Transverse colon (tissue), 4 donors: ENCODE measurements around the gene PTGDR2. TPM values are rescaled to one million over a fixed set of nuclear protein-coding genes. Genes with fewer than 3 reads are reported as not detected.
A peak's percentile ranks its signal among the peaks of the same experiment; 100 is the strongest.

Source experiments
- DNase-seq: peaks from one replicate; pipeline ENCODE4 v3.0.0-alpha.2; 2019
- H3K27ac ChIP-seq, 4 donors: fragments of 200-600 bp; sonication (generic); 2 replicates each; pipeline ENCODE4 v1.5.1; 2016 to 2018; ENCODE audit warnings: inconsistent platforms in 4 of 4
- H3K27me3 ChIP-seq: fragments of 200-600 bp; sonication (generic); 2 replicates; pipeline ENCODE4 v1.5.1; 2017; ENCODE audit warnings: inconsistent platforms
- H3K36me3 ChIP-seq, 4 donors: fragments of 200-600 bp; sonication (generic); 2 replicates each; pipeline ENCODE4 v1.5.1; 2017 to 2019; ENCODE audit warnings: inconsistent platforms in 4 of 4
- H3K4me1 ChIP-seq, 4 donors: fragments of 200-600 bp; sonication (generic); 2 replicates each; pipeline ENCODE4 v1.5.1; 2017 to 2020; ENCODE audit warnings: inconsistent platforms in 4 of 4
- H3K4me3 ChIP-seq, 4 donors: fragments of 200-600 bp; sonication (generic); 1 replicate in 1 of 4; 2 replicates in 3 of 4; pipeline versions ENCODE4 v1.5.1 to v1.6.1; 2017 to 2019; ENCODE audit warnings: inconsistent platforms in 4 of 4
- H3K9me3 ChIP-seq, 2 donors: fragments of 200-600 bp; sonication (generic); 2 replicates each; pipeline ENCODE4 v1.5.1; 2017 to 2019; ENCODE audit warnings: inconsistent platforms in 2 of 2
- EP300 ChIP-seq: sonication (generic); formaldehyde crosslinking; IDR thresholded peaks from one replicate; pipeline ENCODE4 v1.6.1; 2017; ENCODE audit warnings: antibody characterized with exemption, low read depth
- POLR2A ChIP-seq: fragments of 450-650 bp; IDR thresholded peaks from one replicate; pipeline ENCODE4 v1.6.1; 2016; ENCODE audit warnings: antibody characterized with exemption, mild to moderate bottlenecking, moderate library complexity
- POLR2AphosphoS5 ChIP-seq, 3 donors: sonication (generic); formaldehyde crosslinking; IDR thresholded peaks; one replicate each; pipeline ENCODE4 v1.6.1; 2016; ENCODE audit warnings: antibody characterized with exemption in 3 of 3
- WGBS, 2 donors: methylation state at CpG; one replicate each; pipeline ENCODE4 v1.1.5; 2018; ENCODE audit warnings: low coverage in 1 of 2; 5-methylcytosine and 5-hydroxymethylcytosine counted together
- in situ Hi-C, 4 donors: fragments of 200-750 bp; cut with MboI; loops; one replicate each; pipeline versions ENCODE4 v1.15.0 to v1.15.1; 2017; ENCODE audit warnings: low sequenced_read_pairs in 3 of 4, low pct_ligation_motif_present in 1 of 4, low pct_unique_long_range_greater_than_20kb in 1 of 4
- intact Hi-C: fragments of 100-400 bp; cut with DNase I; formaldehyde crosslinking; loops from one replicate; pipeline ENCODE4 v1.15.1; 2023; ENCODE audit warnings: low total_unique reads
- total RNA-seq, 4 donors: library from RNA; depleted of rRNA; stranded (reverse); fragments of >200 nt; gene quantifications; one replicate each; pipeline ENCODE4 v1.1.0, GENCODE V29; 2016
- TF ChIP-seq, protein P1 (sequence below), 5 experiments: fragments of 200-600 bp in 3 of 5; fragments of 450-650 bp in 2 of 5; sonication (generic) in 3 of 5; IDR thresholded peaks; 1 replicate in 2 of 5; 2 replicates in 3 of 5; pipeline ENCODE4 v1.5.1; 2016 to 2017; ENCODE audit warnings: antibody characterized with exemption in 5 of 5, inconsistent platforms in 3 of 5, mild to moderate bottlenecking in 2 of 5, moderate library complexity in 1 of 5

Gene PTGDR2
- total RNA-seq, 4 donors from 2014 or later: 3.5 to 36.6 (median 4.5) TPM; not detected in 1

DNA sequence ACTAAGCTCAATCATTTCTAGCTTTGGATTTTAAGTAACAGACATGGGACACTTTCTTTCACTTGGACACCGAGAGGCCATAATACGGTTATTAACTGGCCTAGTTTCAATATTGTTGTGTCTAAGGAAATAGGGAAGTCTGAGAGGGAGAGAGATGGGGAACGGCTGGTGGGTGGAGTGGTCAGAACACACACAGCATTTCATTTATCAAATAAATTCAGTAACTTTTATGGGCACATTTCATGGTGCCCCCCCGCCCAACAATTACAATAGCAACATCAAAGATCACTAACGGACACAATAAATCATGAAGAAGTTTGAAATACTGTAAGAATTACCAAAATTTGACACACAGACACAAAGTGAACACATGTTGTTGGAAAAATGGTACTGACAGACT is 39.9 kb upstream of the PTGDR2 start:
- peak; percentile 59 for DNase-seq
- Histone ChIP-seq H3K27me3 (no peaks in the 10 kb centered on the region), H3K4me3 (no peak overlapping the region), H3K36me3 (peaks cover 0 to 56% (median 22%) of the 10 kb centered on the region in 4 donors), H3K27ac (peak overlapping the region in 2 of 4 donors; percentile 33 to 40), H3K9me3 (no peaks in the 10 kb centered on the region), H3K4me1 (peaks cover 0 to 10% (median 0%) of the 10 kb centered on the region in 4 donors)
- intact Hi-C loops: loop anchor here (5.0 kb wide), 1 partner anchor 63 kb away; no protein-coding TSS in a partner anchor
- in situ Hi-C loops: loop anchor here (5.0 to 10.0 kb wide), 2 partner anchors 61 to 63 kb away; no protein-coding TSS in a partner anchor
- WGBS, 2 donors: 65 to 68% methylated on average over 5 of the region's 5 CpGs
- no peak for TF ChIP-seq POLR2AphosphoS5 (IDR thresholded peaks at IDR 0.05)
- TF ChIP-seq POLR2A: no peak
- TF ChIP-seq EP300: no peak
- TF ChIP-seq, protein P1, sequence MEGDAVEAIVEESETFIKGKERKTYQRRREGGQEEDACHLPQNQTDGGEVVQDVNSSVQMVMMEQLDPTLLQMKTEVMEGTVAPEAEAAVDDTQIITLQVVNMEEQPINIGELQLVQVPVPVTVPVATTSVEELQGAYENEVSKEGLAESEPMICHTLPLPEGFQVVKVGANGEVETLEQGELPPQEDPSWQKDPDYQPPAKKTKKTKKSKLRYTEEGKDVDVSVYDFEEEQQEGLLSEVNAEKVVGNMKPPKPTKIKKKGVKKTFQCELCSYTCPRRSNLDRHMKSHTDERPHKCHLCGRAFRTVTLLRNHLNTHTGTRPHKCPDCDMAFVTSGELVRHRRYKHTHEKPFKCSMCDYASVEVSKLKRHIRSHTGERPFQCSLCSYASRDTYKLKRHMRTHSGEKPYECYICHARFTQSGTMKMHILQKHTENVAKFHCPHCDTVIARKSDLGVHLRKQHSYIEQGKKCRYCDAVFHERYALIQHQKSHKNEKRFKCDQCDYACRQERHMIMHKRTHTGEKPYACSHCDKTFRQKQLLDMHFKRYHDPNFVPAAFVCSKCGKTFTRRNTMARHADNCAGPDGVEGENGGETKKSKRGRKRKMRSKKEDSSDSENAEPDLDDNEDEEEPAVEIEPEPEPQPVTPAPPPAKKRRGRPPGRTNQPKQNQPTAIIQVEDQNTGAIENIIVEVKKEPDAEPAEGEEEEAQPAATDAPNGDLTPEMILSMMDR (IDR thresholded peaks at IDR 0.05): no peak

DNA sequence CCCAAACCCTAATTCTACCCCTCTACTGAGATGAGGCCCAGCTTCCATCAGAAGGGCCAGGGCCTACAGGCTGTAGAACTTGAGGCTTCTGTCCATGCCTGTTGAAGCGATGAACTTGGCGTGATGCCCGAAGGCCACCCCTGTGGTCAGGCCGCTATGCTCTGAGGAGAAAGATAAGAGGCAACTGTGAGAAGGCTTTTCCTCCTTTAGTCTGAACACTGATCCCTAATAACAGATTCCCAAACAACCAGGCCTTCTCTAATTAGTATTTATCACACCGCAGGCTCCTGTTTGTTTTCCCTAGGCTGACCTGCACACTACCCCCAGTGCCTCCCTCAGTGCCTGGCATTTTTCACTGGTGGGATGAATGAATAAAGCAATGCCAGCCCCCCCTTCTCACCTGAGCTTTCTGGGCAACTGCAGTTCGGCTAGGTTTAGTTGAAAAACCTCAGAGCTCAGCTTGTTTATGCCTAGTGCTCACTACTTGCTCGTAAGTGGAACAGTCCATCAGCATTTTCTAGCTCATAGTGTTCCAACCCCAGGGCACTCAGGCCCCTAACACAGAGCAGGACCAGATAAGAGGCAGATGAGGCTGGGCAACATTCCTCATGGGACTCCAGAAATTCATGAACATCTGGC is 35.5 kb upstream of the PTGDR2 start:
- TF ChIP-seq POLR2A: no peak
- TF ChIP-seq, protein P1 (IDR thresholded peaks at IDR 0.05): no peak
- no peak for TF ChIP-seq POLR2AphosphoS5 (IDR thresholded peaks at IDR 0.05)
- TF ChIP-seq EP300: no peak
- Histone ChIP-seq H3K9me3 (no peaks in the 10 kb centered on the region), H3K4me3 (no peak overlapping the region), H3K4me1 (peaks cover 0 to 13% (median 0%) of the 10 kb centered on the region in 4 donors), H3K27me3 (no peaks in the 10 kb centered on the region), H3K36me3 (peaks cover 0 to 27% (median 6%) of the 10 kb centered on the region in 4 donors), H3K27ac (no peak overlapping the region)
- WGBS, 2 donors: 87% methylated on average over 7 of the region's 7 CpGs; no CpG with 5 or more reads in 1 of the 2 donors
- no peak for DNase-seq
- intact Hi-C loops (no loop called here), in situ Hi-C loops (loop anchor here in 2 of 4 donors (10.0 kb wide), 1 partner anchor 56 kb away; no protein-coding TSS in a partner anchor)

DNA sequence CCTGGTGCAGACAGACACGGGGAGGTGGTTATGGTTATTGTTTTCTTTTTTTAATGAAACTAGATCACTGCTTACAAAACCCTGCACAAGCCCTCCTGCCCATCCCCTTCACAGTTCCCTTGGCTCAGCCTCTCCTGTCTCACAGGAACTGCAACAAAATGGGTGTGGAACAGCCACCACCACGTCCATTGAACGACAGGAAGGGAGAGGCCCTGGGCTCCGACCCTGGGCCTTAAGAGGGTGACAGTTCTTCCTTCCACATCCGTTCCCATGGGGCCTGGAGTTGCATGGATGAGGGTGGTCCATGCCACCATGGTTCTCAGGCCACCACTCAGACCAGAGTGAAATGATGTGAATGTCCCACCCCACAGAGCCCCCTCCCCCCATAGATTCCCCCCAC is 34.9 kb upstream of the PTGDR2 start:
- WGBS, 2 donors: 46 to 60% methylated on average over 1 to 5 of the region's 5 CpGs
- no peak overlapping the region for H3K4me3 ChIP-seq
- in situ Hi-C loops (loop anchor here in 2 of 4 donors (10.0 kb wide), 1 partner anchor 56 kb away; no protein-coding TSS in a partner anchor), intact Hi-C loops (no loop called here)
- peak overlapping the region in 1 of 4 donors; percentile 10 for H3K27ac ChIP-seq
- H3K4me1 ChIP-seq: peaks cover 0 to 9% (median 0%) of the 10 kb centered on the region in 4 donors
- no peak for DNase-seq
- no peaks in the 10 kb centered on the region for H3K9me3 ChIP-seq
- no peaks in the 10 kb centered on the region for H3K27me3 ChIP-seq
- TF ChIP-seq POLR2AphosphoS5 (IDR thresholded peaks at IDR 0.05) (no peak), EP300 (no peak), POLR2A (no peak)
- TF ChIP-seq, protein P1 (IDR thresholded peaks at IDR 0.05): no peak
- peaks cover 0 to 22% (median 4%) of the 10 kb centered on the region in 4 donors for H3K36me3 ChIP-seq

DNA sequence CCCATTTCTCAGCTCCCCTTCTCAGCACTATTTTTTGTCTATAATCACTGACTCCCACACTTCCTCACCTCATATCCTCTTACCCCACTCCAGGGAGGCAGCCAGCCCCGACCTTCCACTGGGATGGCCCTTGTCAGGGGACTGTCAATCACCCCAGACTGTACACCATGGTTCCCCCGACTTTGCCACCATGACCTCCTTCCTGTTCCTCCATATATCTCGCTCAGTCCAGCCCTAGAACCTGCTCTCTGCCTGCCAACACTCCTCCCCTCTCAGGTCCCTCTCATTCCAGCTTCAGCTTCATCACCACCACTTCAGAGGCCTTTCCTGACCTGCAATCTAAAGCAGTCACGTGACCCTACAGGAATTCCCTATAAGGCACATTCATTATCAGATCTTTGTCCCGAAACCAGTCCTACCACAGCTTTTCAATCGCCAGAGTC is 34.1 kb upstream of the PTGDR2 start:
- H3K27ac ChIP-seq: no peak overlapping the region
- TF ChIP-seq, protein P1 (IDR thresholded peaks at IDR 0.05): no peak
- TF ChIP-seq POLR2A (no peak), POLR2AphosphoS5 (IDR thresholded peaks at IDR 0.05) (no peak), EP300 (no peak)

More for the DNA sequence above, 34.1 kb upstream of the PTGDR2 start:
- peaks cover 0 to 14% (median 2%) of the 10 kb centered on the region in 4 donors for H3K36me3 ChIP-seq
- DNase-seq: no peak
- WGBS, 2 donors: 56 to 59% methylated on average over 6 of the region's 6 CpGs
- no peaks in the 10 kb centered on the region for H3K9me3 ChIP-seq
- peaks cover 0 to 3% (median 0%) of the 10 kb centered on the region in 4 donors for H3K4me1 ChIP-seq
- no peaks in the 10 kb centered on the region for H3K27me3 ChIP-seq
- in situ Hi-C loops (loop anchor here in 2 of 4 donors (10.0 kb wide), 1 partner anchor 55 kb away; no protein-coding TSS in a partner anchor), intact Hi-C loops (no loop called here)
- H3K4me3 ChIP-seq: no peak overlapping the region
